ENCODE results near the gene CFAP57. TPM values are rescaled to one million over a fixed set of nuclear protein-coding genes. Genes with fewer than 3 reads are reported as not detected.

CFAP57 gene
- total RNA-seq, 1 donor from 2014 or later: 0.27 TPM

DNA sequence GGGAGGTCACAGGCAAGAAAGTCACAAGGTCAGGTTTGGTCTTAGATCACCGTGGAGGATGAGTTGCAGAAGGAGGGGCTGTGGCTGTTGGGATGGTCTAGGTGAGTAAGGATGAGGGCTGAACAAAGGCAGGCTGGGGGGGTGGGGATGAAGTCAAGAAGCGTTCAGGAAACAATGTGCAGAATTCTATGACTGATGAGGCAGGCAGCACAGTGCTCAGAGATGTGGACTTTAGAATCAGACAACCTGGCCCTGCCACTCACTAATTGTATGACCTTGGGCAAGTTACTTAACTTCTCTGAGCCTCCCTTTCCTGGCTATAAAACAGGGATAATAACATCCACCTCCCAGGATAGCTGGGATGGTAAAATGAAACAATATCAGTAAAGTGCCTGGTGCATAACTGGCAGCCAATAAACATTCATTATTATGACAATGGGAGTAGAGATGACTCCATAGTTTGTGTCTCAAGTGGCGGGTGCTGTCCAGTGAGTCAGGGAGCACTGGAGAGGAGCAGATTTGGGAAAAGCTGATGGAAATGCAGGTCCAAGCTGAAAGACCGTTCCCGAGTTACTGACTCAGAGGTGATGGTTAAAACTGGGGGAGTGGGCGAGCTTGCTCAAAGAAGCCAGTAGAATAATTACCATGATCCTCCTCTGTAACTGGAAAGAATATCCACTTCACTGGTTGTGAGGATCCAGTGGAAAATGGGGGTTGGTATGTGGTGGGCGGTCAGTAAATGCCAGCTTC lies 130.8 kb downstream of the CFAP57 start:
- Mint-ChIP-seq H3K4me3 (no peak overlapping the region), H3K9me3 (no peaks in the 10 kb centered on the region), H3K27ac (no peak overlapping the region), H3K27me3 (ENCODE audit: low read depth) (no peaks in the 10 kb centered on the region), H3K4me1 (peaks cover 15% of the 10 kb centered on the region), H3K36me3 (no peaks in the 10 kb centered on the region)
- DNase-seq (ENCODE audit: low spot score in 2 of 2, unreplicated experiment in 2 of 2): no peak
- TF ChIP-seq, protein P1, sequence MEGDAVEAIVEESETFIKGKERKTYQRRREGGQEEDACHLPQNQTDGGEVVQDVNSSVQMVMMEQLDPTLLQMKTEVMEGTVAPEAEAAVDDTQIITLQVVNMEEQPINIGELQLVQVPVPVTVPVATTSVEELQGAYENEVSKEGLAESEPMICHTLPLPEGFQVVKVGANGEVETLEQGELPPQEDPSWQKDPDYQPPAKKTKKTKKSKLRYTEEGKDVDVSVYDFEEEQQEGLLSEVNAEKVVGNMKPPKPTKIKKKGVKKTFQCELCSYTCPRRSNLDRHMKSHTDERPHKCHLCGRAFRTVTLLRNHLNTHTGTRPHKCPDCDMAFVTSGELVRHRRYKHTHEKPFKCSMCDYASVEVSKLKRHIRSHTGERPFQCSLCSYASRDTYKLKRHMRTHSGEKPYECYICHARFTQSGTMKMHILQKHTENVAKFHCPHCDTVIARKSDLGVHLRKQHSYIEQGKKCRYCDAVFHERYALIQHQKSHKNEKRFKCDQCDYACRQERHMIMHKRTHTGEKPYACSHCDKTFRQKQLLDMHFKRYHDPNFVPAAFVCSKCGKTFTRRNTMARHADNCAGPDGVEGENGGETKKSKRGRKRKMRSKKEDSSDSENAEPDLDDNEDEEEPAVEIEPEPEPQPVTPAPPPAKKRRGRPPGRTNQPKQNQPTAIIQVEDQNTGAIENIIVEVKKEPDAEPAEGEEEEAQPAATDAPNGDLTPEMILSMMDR (IDR thresholded peaks at IDR 0.05; ENCODE audit: unreplicated experiment): no peak

DNA sequence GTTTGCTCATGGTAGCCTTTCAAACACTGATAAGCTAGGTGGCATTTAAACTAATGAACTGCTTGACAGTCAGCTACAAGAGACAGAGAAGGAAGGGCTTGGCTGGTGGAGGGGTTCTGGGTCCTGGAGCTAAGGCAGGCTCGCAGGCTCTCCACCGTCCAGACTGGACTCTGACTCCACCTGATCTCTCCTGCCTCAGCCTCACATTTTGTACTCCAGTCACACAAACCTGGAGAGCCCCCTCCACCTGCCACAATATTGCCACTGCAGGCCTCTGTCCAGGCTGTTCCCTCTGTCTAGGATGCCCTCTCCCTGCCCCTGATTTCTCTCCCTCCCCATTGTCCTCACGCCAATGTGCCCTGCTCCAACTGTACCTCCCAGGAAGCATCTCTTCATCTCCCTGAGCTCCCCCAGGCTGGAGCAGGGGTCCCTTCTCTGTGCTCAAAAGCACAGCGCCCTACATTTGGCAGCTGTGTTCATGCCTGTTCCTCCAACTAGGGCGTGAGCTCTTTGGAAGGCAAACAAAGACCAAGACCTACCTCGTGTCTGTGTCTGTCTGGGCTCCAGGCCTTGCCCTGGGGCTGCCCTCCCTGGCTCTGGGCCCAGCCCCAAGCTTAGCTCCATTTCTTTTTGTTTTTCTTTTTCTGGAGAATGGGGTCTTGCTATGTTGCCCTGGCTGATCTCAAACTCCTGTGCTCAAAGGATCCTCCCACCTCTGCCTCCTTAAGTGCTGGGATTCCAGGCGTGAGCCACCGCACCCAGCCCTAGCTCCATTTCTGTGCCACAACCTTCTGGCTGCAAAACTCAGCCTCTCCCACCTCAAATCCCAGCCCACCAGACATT lies 131.6 kb downstream of the CFAP57 start:
- H3K27me3 Mint-ChIP-seq (ENCODE audit: low read depth): no peaks in the 10 kb centered on the region
- no peak overlapping the region for H3K27ac Mint-ChIP-seq
- TF ChIP-seq, protein P1 (IDR thresholded peaks at IDR 0.05; ENCODE audit: unreplicated experiment): no peak
- no peaks in the 10 kb centered on the region for H3K36me3 Mint-ChIP-seq
- H3K4me1 Mint-ChIP-seq: peaks cover 15% of the 10 kb centered on the region
- no peak overlapping the region for H3K4me3 Mint-ChIP-seq
- H3K9me3 Mint-ChIP-seq: no peaks in the 10 kb centered on the region
- DNase-seq (ENCODE audit: low spot score in 2 of 2, unreplicated experiment in 2 of 2): no peak

Small RNA genes within 50 kb of the gene (microRNA-seq; reads per million reads assigned to microRNA genes)
- 1.2 reads per million for gene MIR6733

Other genes with a start within 250 kb of the CFAP57 start
- 786 to 841 TPM (median 827 TPM) in 3 replicates for gene SLC2A1, start 213.5 kb upstream of the CFAP57 start, total RNA-seq
- gene EBNA1BP2, start within 50 bp of the CFAP57 start, total RNA-seq: 49.1 to 51.3 TPM (median 51.1 TPM) in 3 replicates
- gene TMEM125, start 97.7 kb downstream of the CFAP57 start, total RNA-seq: 7.6 to 9.2 TPM (median 7.7 TPM) in 3 replicates
- gene C1orf210, start 113.3 kb downstream of the CFAP57 start, total RNA-seq: 3.7 to 5.3 TPM (median 4.2 TPM) in 3 replicates
- 1.3 to 1.7 TPM (median 1.5 TPM) in 3 replicates for gene TIE1, start 128.7 kb downstream of the CFAP57 start, total RNA-seq
- gene MPL, start 165.5 kb downstream of the CFAP57 start, total RNA-seq: 0.50 to 0.53 TPM in 2 of 3 replicates, not detected in the other
- gene CDC20, start 186.7 kb downstream of the CFAP57 start, total RNA-seq: 32.0 to 33.4 TPM (median 32.4 TPM) in 3 replicates
- 40.3 to 42.4 TPM (median 41.4 TPM) in 3 replicates for gene ELOVL1, start 195.7 kb downstream of the CFAP57 start, total RNA-seq
- 29.8 to 32.4 TPM (median 30.4 TPM) in 3 replicates for gene MED8, start 217.5 kb downstream of the CFAP57 start, total RNA-seq
- 80.1 to 97.4 TPM (median 83.7 TPM) in 3 replicates for gene SZT2, start 217.6 kb downstream of the CFAP57 start, total RNA-seq

Data from mesothelial cell of epicardium (in vitro differentiated cells).